ENCODE data around the gene LRRC26. TPM values are rescaled to one million over a fixed set of nuclear protein-coding genes. Genes with fewer than 3 reads are reported as not detected.

LRRC26 gene
- total RNA-seq, 5 donors from 2014 or later (not counting 1 experiment from before 2014, with no cell fraction given): not detected

- Mint-ChIP-seq H3K9me3 (no peaks in the 10 kb centered on the region), H3K27ac (no peak overlapping the region), H3K36me3 (no peaks in the 10 kb centered on the region), H3K27me3 (peaks cover 37 to 78% of the 10 kb centered on the region in 2 donors), H3K4me1 (peaks cover 0 to 6% (median 4%) of the 10 kb centered on the region in 3 donors), H3K4me3 (no peak overlapping the region)
- Histone ChIP-seq H3K27me3 (replicated peaks in 1 of 2; ENCODE audit: control insufficient read depth in 2 of 2, extremely low read depth in 1 of 2, insufficient read depth in 2 of 2, low read length in 1 of 2) (peaks cover 13 to 87% of the 10 kb centered on the region in 2 experiments), H3K4me3 (ENCODE audit: control insufficient read depth in 1 of 2, extremely low read depth in 1 of 2, low read length in 1 of 2) (no peak overlapping the region), H3K9me3 (no peaks in the 10 kb centered on the region), H3K36me3 (ENCODE audit: control insufficient read depth in 2 of 2, extremely low read depth in 1 of 2, insufficient read depth in 1 of 2, low read length in 1 of 2) (no peaks in the 10 kb centered on the region), H3K27ac (ENCODE audit: low read length) (no peak overlapping the region), H3K4me1 (ENCODE audit: control insufficient read depth in 1 of 2, extremely low read depth in 1 of 2, insufficient read depth in 2 of 2, low read length in 2 of 2) (peaks cover 0 to 9% of the 10 kb centered on the region in 2 experiments)
- 32% methylated on average over 33 of the region's 37 CpGs for WGBS (ENCODE audit: insufficient coverage)
- ChIA-PET CTCF (no interaction called here), POLR2A (no interaction called here)
- DNase-seq (no peak), ATAC-seq (replicated peaks in 1 of 4) (no peak)
Measured at GRCh38 chr9:137139468-137140150, 30.2 kb downstream of the LRRC26 start.

- no peak within 1 kb of the TSS for H3K27ac ChIP-seq (ENCODE audit: low read length)
- peaks cover 0 to 9% of the 10 kb centered on the region in 2 experiments for H3K4me1 ChIP-seq (ENCODE audit: control insufficient read depth in 1 of 2, extremely low read depth in 1 of 2, insufficient read depth in 2 of 2, low read length in 2 of 2)
- peaks cover 13 to 89% of the 10 kb centered on the region in 2 experiments for H3K27me3 ChIP-seq (replicated peaks in 1 of 2; ENCODE audit: control insufficient read depth in 2 of 2, extremely low read depth in 1 of 2, insufficient read depth in 2 of 2, low read length in 1 of 2)
- no peak within 1 kb of the TSS for H3K4me3 Mint-ChIP-seq
- ChIA-PET POLR2A (no interaction called here), CTCF (interaction anchor here in 1 of 2 donors (1.0 kb wide), 1 partner anchor 92 kb away, joined by 3 read pairs; no protein-coding TSS in a partner anchor)
- H3K9me3 ChIP-seq: no peaks in the 10 kb centered on the region
- peaks cover 0 to 6% (median 4%) of the 10 kb centered on the region in 3 donors for H3K4me1 Mint-ChIP-seq
- WGBS (ENCODE audit: insufficient coverage): 10% methylated on average over 98 of the region's 104 CpGs
- H3K27me3 Mint-ChIP-seq: peaks cover 37 to 75% of the 10 kb centered on the region in 2 donors
- H3K4me3 ChIP-seq (ENCODE audit: control insufficient read depth in 1 of 2, extremely low read depth in 1 of 2, low read length in 1 of 2): peak within 1 kb of the TSS in 1 of 2 donors; percentile 11
- H3K9me3 Mint-ChIP-seq: no peaks in the 10 kb centered on the region
- DNase-seq (peak in 12 of 35 experiments; percentile 18 to 70 (median 39)), ATAC-seq (replicated peaks in 1 of 4) (peak; percentile 71 to 90 (median 74))
- no peaks in the 10 kb centered on the region for H3K36me3 Mint-ChIP-seq
- H3K27ac Mint-ChIP-seq: peak within 1 kb of the TSS in 1 of 2 donors; percentile 57
- no peaks in the 10 kb centered on the region for H3K36me3 ChIP-seq (ENCODE audit: control insufficient read depth in 2 of 2, extremely low read depth in 1 of 2, insufficient read depth in 1 of 2, low read length in 1 of 2)
Measured at GRCh38 chr9:137138722-137139467, 31.0 kb downstream of the LRRC26 start, which contains the start of gene GRIN1. Gene GRIN1, plus strand, starts transcription at chr9:137139154. Its CDS starts 333 bp downstream, at chr9:137139487.

DNA sequence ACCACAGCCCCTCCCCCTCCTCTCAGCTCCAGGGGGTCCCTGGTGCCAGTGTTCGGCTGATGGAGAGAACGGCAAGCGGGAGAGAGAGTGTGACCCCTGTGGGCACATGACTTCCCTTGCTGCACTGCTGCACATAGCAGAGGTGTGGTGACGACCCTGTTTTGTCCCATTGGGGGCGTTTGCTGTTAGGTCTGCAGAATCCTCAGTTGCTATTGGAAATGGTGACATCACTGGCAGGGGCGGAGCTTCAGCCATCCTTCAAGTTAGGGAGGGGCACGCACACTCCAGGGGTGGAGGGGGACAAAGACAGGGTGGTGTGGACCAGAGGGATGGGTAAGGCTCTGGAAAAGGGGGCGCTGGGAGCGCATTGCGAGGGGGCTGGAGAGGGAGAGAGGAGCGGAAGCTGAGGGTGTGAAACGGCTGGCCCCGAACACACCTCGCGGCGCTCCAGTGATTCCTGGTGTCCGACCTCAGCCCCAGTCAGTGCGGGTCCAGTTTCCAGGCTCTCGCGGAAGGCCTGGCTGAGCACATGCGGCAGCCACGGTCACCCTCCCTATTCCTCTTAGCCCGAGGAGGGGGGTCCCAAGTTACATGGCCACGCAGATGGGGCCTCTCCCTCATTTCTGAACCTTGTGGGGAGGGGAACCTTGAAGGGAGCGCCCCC is 31.7 kb downstream of the LRRC26 start:
- Histone ChIP-seq H3K36me3 (ENCODE audit: control insufficient read depth in 2 of 2, extremely low read depth in 1 of 2, insufficient read depth in 1 of 2, low read length in 1 of 2) (no peaks in the 10 kb centered on the region), H3K4me3 (ENCODE audit: control insufficient read depth in 1 of 2, extremely low read depth in 1 of 2, low read length in 1 of 2) (peak overlapping the region in 1 of 2 donors; percentile 11), H3K4me1 (ENCODE audit: control insufficient read depth in 1 of 2, extremely low read depth in 1 of 2, insufficient read depth in 2 of 2, low read length in 2 of 2) (peaks cover 0 to 9% of the 10 kb centered on the region in 2 experiments), H3K27me3 (replicated peaks in 1 of 2; ENCODE audit: control insufficient read depth in 2 of 2, extremely low read depth in 1 of 2, insufficient read depth in 2 of 2, low read length in 1 of 2) (peaks cover 13 to 86% of the 10 kb centered on the region in 2 experiments), H3K27ac (ENCODE audit: low read length) (no peak overlapping the region), H3K9me3 (no peaks in the 10 kb centered on the region)
- peaks cover 0 to 6% (median 4%) of the 10 kb centered on the region in 3 donors for H3K4me1 Mint-ChIP-seq
- POLR2A ChIA-PET: no interaction called here
- no peaks in the 10 kb centered on the region for H3K36me3 Mint-ChIP-seq
- CTCF ChIA-PET: interaction anchor here in 1 of 2 donors (1.0 kb wide), 1 partner anchor 92 kb away, joined by 3 read pairs; no protein-coding TSS in a partner anchor
- no peaks in the 10 kb centered on the region for H3K9me3 Mint-ChIP-seq
- peaks cover 37 to 70% of the 10 kb centered on the region in 2 donors for H3K27me3 Mint-ChIP-seq
- no peak for DNase-seq
- H3K4me3 Mint-ChIP-seq: no peak overlapping the region
- WGBS (ENCODE audit: insufficient coverage): 19% methylated on average over 20 of the region's 25 CpGs
- no peak for ATAC-seq (replicated peaks in 1 of 4)
- H3K27ac Mint-ChIP-seq: peak overlapping the region in 1 of 2 donors; percentile 57

DNA sequence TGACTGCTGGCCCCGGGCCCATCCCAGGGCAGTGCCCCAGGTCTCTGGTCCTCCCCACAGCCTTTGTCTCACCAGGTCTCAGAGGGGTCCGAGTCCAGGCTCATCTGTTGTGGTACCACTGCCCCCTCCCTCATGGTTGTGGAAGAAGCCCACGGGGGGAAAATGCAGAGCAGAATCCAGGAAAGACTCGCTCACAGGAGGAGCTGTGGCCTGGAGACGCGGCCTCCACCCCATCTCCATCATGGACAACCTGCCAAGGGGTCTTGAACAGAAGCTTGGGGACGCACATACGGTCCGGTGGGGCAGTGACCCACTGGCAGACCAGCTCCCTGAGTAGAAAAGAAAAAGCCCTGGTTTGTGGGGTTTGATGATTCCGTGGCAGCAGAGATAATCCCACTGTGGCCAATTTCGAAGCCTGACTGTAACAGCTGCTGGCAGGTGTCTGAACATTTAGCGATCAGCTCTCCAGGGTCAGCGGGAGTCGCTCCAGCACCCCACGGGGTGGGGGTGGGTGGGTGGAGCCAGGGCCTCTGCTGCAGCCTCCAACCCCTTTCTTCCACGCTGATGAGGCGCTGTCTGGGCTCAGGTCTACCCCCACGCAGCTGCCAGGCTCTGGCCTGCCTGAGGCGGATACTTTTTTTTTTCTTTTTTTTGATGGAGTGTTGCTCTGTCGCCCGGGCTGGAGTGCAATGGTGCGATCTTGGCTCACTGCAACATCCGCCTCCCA is 32.8 kb downstream of the LRRC26 start:
- Histone ChIP-seq H3K4me3 (ENCODE audit: control insufficient read depth in 1 of 2, extremely low read depth in 1 of 2, low read length in 1 of 2) (no peak overlapping the region), H3K27ac (ENCODE audit: low read length) (no peak overlapping the region), H3K4me1 (ENCODE audit: control insufficient read depth in 1 of 2, extremely low read depth in 1 of 2, insufficient read depth in 2 of 2, low read length in 2 of 2) (peaks cover 0 to 9% of the 10 kb centered on the region in 2 experiments), H3K36me3 (ENCODE audit: control insufficient read depth in 2 of 2, extremely low read depth in 1 of 2, insufficient read depth in 1 of 2, low read length in 1 of 2) (no peaks in the 10 kb centered on the region), H3K9me3 (no peaks in the 10 kb centered on the region), H3K27me3 (replicated peaks in 1 of 2; ENCODE audit: control insufficient read depth in 2 of 2, extremely low read depth in 1 of 2, insufficient read depth in 2 of 2, low read length in 1 of 2) (peaks cover 13 to 81% of the 10 kb centered on the region in 2 experiments)
- no peaks in the 10 kb centered on the region for H3K9me3 Mint-ChIP-seq
- peaks cover 0 to 4% (median 0%) of the 10 kb centered on the region in 3 donors for H3K4me1 Mint-ChIP-seq
- ChIA-PET CTCF (no interaction called here), POLR2A (no interaction called here)
- WGBS (ENCODE audit: insufficient coverage): 81% methylated on average over 6 of the region's 23 CpGs
- H3K27me3 Mint-ChIP-seq: peaks cover 35 to 68% of the 10 kb centered on the region in 2 donors
- H3K27ac Mint-ChIP-seq: no peak overlapping the region
- no peak overlapping the region for H3K4me3 Mint-ChIP-seq
- H3K36me3 Mint-ChIP-seq: no peaks in the 10 kb centered on the region
- ATAC-seq (replicated peaks in 1 of 4): no peak
- no peak for DNase-seq

GRCh38 chr9:137136261-137136880 is 33.5 kb downstream of the LRRC26 start:
- Histone ChIP-seq H3K36me3 (ENCODE audit: control insufficient read depth in 2 of 2, extremely low read depth in 1 of 2, insufficient read depth in 1 of 2, low read length in 1 of 2) (no peaks in the 10 kb centered on the region), H3K27ac (ENCODE audit: low read length) (no peak overlapping the region), H3K27me3 (replicated peaks in 1 of 2; ENCODE audit: control insufficient read depth in 2 of 2, extremely low read depth in 1 of 2, insufficient read depth in 2 of 2, low read length in 1 of 2) (peaks cover 13 to 81% of the 10 kb centered on the region in 2 experiments), H3K4me1 (ENCODE audit: control insufficient read depth in 1 of 2, extremely low read depth in 1 of 2, insufficient read depth in 2 of 2, low read length in 2 of 2) (peaks cover 0 to 9% of the 10 kb centered on the region in 2 experiments), H3K9me3 (no peaks in the 10 kb centered on the region), H3K4me3 (ENCODE audit: control insufficient read depth in 1 of 2, extremely low read depth in 1 of 2, low read length in 1 of 2) (no peak overlapping the region)
- peaks cover 31 to 61% of the 10 kb centered on the region in 2 donors for H3K27me3 Mint-ChIP-seq
- ChIA-PET CTCF (no interaction called here), POLR2A (no interaction called here)
- H3K27ac Mint-ChIP-seq: no peak overlapping the region
- no peaks in the 10 kb centered on the region for H3K36me3 Mint-ChIP-seq
- ATAC-seq (replicated peaks in 1 of 4) (no peak), DNase-seq (no peak)
- H3K9me3 Mint-ChIP-seq: no peaks in the 10 kb centered on the region
- WGBS (ENCODE audit: insufficient coverage): 45% methylated on average over 25 of the region's 27 CpGs
- no peak overlapping the region for H3K4me3 Mint-ChIP-seq
- H3K4me1 Mint-ChIP-seq: peaks cover 0 to 4% (median 0%) of the 10 kb centered on the region in 3 donors
